K562 (cell line): ENCODE measurements around the gene ZNF774.

Experiments used
- FOXK1 ChIP-seq: sonication (generic); formaldehyde crosslinking; IDR thresholded peaks from 2 replicates; pipeline ENCODE4 v1.8.0; 2022; ENCODE audit warnings: missing genetic modification reagents, mild to moderate bottlenecking, borderline replicate concordance
- HDAC6 ChIP-seq: IDR thresholded peaks from 2 replicates; pipeline ENCODE4 v1.6.1; 2012; ENCODE audit warnings: low read depth, mild to moderate bottlenecking, control low read depth, inconsistent platforms, low read length, moderate library complexity
- JUNB ChIP-seq: fragments of 450-650 bp; formaldehyde crosslinking; conservative IDR thresholded peaks from 2 replicates; pipeline ENCODE4 v1.4.0; 2020; ENCODE audit warnings: mild to moderate bottlenecking
- PHB2 ChIP-seq: fragments of 450-650 bp; IDR thresholded peaks from 2 replicates; pipeline ENCODE4 v1.6.1; 2017; ENCODE audit warnings: low read depth
- POLR2AphosphoS2 ChIP-seq: IDR thresholded peaks from 2 replicates; pipeline ENCODE4 v1.6.1; 2012; ENCODE audit warnings: low read length, improper control_type of control experiment
- POLR3A ChIP-seq: IDR thresholded peaks from 2 replicates; pipeline ENCODE4 v1.6.1; 2011; ENCODE audit warnings: borderline replicate concordance, mild to moderate bottlenecking, moderate library complexity; ENCODE audit not compliant: insufficient read length, insufficient read depth; ENCODE audit errors: extremely low read depth
- TRIM24 ChIP-seq, 2 experiments: fragments of 450-650 bp; IDR thresholded peaks; 2 replicates each; pipeline ENCODE4 v1.6.1; 2016
- TF ChIP-seq, protein P1 (sequence below): fragments of 450-650 bp; IDR thresholded peaks from 2 replicates; pipeline ENCODE4 v1.6.1; 2017; ENCODE audit warnings: antibody characterized with exemption, mild to moderate bottlenecking
- TF ChIP-seq, protein P2 (sequence below): sonication (generic); formaldehyde crosslinking; IDR thresholded peaks from 2 replicates; pipeline ENCODE4 v1.8.1; 2023; ENCODE audit warnings: mild to moderate bottlenecking, missing genetic modification reagents

DNA sequence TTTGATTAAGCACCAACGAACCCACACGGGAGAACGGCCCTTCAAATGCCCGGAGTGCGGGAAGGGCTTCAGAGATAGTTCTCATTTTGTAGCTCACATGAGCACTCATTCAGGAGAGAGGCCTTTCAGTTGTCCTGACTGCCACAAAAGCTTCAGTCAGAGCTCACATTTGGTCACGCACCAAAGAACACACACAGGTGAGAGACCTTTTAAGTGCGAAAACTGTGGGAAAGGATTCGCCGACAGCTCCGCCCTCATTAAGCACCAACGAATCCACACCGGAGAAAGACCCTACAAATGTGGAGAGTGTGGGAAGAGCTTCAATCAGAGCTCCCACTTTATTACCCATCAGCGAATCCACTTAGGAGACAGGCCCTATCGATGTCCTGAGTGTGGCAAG is 8.7 kb downstream of the ZNF774 start:
- no peak for TF ChIP-seq TRIM24 (IDR thresholded peaks at IDR 0.05)
- TF ChIP-seq, protein P1, sequence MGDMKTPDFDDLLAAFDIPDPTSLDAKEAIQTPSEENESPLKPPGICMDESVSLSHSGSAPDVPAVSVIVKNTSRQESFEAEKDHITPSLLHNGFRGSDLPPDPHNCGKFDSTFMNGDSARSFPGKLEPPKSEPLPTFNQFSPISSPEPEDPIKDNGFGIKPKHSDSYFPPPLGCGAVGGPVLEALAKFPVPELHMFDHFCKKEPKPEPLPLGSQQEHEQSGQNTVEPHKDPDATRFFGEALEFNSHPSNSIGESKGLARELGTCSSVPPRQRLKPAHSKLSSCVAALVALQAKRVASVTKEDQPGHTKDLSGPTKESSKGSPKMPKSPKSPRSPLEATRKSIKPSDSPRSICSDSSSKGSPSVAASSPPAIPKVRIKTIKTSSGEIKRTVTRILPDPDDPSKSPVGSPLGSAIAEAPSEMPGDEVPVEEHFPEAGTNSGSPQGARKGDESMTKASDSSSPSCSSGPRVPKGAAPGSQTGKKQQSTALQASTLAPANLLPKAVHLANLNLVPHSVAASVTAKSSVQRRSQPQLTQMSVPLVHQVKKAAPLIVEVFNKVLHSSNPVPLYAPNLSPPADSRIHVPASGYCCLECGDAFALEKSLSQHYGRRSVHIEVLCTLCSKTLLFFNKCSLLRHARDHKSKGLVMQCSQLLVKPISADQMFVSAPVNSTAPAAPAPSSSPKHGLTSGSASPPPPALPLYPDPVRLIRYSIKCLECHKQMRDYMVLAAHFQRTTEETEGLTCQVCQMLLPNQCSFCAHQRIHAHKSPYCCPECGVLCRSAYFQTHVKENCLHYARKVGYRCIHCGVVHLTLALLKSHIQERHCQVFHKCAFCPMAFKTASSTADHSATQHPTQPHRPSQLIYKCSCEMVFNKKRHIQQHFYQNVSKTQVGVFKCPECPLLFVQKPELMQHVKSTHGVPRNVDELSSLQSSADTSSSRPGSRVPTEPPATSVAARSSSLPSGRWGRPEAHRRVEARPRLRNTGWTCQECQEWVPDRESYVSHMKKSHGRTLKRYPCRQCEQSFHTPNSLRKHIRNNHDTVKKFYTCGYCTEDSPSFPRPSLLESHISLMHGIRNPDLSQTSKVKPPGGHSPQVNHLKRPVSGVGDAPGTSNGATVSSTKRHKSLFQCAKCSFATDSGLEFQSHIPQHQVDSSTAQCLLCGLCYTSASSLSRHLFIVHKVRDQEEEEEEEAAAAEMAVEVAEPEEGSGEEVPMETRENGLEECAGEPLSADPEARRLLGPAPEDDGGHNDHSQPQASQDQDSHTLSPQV = no peak
- no peak for TF ChIP-seq JUNB (CRISPR knock-in tag)
- TF ChIP-seq HDAC6 = no peak
- TF ChIP-seq POLR2AphosphoS2 = no peak
- TF ChIP-seq, protein P2, sequence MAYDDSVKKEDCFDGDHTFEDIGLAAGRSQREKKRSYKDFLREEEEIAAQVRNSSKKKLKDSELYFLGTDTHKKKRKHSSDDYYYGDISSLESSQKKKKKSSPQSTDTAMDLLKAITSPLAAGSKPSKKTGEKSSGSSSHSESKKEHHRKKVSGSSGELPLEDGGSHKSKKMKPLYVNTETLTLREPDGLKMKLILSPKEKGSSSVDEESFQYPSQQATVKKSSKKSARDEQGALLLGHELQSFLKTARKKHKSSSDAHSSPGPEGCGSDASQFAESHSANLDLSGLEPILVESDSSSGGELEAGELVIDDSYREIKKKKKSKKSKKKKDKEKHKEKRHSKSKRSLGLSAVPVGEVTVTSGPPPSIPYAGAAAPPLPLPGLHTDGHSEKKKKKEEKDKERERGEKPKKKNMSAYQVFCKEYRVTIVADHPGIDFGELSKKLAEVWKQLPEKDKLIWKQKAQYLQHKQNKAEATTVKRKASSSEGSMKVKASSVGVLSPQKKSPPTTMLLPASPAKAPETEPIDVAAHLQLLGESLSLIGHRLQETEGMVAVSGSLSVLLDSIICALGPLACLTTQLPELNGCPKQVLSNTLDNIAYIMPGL (CRISPR knock-in tag) = no peak
- no peak for TF ChIP-seq PHB2
- TF ChIP-seq FOXK1 (CRISPR knock-in tag) = no peak
- no peak for TF ChIP-seq POLR3A
